Fibroblast of lung (primary cell): ENCODE results near the gene FMNL2.

Experiments
- CTCF ChIP-seq, 2 donors: IDR thresholded peaks in 1 of 2; conservative IDR thresholded peaks in 1 of 2; 1 replicate in 1 of 2; 2 replicates in 1 of 2; pipeline ENCODE4 v1.5.1; 2011 to 2012; ENCODE audit warnings: low read length in 2 of 2, control low read depth in 1 of 2, inconsistent platforms in 1 of 2, low read depth in 1 of 2, mild to moderate bottlenecking in 1 of 2
- EZH2 ChIP-seq: IDR thresholded peaks from 2 replicates; pipeline ENCODE4 v1.5.1; 2012; ENCODE audit warnings: low read length, control low read depth, mild to moderate bottlenecking; ENCODE audit errors: missing control alignments

GRCh38 chr2:152411154-152411553 is 76.2 kb downstream of the FMNL2 start:
- TF ChIP-seq CTCF (conservative IDR thresholded peaks at IDR 0.05 in 1 of 2, IDR thresholded peaks at IDR 0.05 in 1 of 2; ENCODE audit: low read depth in 1 of 2, low read length in 2 of 2): no peak
- TF ChIP-seq EZH2: no peak
